ENCODE measurements around the gene UNC5C.

Gene UNC5C

DNA sequence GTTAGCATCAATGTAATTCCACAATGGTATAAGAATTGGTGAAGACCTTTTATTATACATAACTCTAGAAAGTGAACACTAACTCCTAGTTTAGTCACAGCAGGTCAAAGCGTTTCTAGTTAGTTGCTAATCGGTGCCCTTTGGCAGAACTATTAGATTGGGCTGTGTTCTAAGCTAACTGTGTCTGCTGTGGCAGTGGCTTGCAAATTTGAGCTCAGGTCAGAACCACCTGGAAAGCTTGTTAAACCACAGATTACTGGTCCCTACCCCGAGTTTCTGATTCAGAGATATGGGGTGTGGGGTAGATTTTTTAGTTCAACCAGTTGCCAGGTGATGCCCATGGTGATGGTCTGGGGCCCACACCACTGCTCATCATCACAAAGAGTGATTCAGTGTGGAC is 332.1 kb downstream of the UNC5C start:
- no peak for DNase-seq (ENCODE audit: low read depth)

DNA sequence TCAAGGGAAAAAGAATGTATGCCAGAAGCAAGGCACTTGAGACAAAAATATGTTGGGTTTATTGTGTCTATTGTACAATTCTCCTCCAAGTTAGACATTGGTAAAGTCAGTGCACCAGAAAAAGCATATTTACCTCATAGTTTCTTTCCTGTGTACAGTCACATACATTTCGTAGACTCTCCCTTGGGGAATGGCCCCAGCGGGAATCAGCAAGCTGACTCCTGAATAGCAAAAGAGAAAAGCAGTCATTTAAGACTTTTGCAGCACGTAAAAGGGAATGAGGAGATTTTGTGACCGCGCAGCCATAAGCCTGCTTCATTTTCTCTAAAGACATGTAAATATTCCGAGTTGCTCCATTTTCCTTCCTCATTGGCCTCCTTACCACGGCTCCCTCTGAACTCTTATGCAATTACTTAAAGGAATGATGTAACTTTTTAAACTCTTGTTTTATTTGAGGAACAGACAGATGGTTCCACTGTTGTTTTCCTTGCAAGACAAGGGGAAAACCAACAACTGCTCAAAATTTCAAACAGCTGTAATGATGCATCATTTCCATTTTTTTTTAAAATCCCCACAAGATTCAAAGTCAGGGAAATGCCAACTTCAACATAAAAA is 332.7 kb downstream of the UNC5C start:
- DNase-seq (ENCODE audit: low read depth): no peak

DNA sequence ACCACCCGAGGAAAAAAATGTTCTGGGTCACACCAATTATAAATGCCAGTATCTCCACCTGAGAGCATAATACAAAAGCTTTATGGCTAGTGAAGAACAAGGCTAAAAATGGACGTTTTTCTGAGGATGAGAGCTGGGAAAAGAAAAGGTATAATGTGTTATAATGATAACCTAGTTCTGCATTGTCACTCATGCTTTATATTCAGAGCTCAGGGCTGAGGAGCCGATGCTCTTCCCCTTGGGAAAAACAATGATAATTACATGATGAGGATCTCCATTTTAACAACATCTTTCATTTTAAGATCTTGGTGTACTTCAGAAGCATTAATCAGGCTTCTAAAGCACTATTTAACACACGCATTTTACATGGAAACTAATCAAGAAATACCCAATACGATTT is 333.7 kb downstream of the UNC5C start:
- no peak for DNase-seq (ENCODE audit: low read depth)

DNA sequence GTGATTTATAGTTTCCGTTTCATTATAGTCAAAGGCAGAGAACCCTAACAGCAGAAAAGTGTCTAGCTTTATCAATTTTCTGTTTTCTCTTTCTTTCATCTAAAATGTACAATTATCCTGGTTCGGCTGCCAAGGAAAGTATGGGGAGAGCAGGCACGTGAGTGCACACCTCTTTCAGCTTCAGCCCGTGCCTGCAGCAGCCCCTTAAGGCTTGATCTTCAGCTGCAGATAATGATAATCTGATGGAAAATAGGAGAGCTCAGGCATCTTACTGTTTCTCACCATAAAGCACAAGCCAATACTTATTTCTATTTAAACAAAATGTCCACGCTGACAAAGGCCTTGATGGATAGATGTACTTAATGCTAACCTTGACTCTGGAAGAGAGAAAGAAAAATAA is 334.4 kb downstream of the UNC5C start:
- no peak for DNase-seq (ENCODE audit: low read depth)

DNA sequence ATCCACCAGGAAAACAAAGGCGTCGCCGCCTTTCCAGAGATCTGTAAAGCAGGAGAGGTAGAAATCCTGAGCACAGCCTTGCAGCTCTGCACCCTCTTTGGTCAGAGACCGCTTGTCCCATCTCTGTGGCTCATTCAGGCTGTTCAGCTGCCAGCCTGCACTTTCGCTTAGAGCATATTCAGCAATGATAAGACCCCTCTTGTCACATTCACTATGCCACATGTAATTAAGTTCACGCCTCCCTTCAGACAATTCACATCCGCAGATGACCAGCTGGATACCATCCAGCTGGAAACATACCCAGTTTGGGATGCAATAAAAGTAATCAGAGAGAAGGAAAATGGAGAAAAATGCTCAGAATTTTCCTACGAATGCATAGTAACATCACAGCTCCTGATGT is 335.4 kb downstream of the UNC5C start:
- no peak for DNase-seq (ENCODE audit: low read depth)

DNA sequence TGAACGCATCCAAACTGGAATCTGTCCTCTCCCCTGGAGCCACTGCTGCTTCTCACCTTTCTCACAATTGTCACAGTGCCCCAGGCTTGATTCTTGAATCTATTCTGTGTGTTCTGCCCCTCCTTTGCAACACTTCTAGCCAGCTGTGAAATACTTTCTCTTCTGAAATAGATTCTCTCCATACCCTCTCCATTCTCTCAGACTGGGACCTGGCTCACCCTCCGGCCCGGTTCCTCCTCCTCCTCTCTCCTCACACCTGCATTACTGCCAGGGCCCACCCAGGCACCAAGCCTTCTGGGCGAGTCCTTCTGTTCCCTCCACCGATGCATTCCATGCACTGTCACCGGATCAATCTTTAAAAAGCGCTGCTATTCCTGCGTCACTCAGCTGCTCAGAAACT is 336.1 kb downstream of the UNC5C start:
- no peak for DNase-seq (ENCODE audit: low read depth)

DNA sequence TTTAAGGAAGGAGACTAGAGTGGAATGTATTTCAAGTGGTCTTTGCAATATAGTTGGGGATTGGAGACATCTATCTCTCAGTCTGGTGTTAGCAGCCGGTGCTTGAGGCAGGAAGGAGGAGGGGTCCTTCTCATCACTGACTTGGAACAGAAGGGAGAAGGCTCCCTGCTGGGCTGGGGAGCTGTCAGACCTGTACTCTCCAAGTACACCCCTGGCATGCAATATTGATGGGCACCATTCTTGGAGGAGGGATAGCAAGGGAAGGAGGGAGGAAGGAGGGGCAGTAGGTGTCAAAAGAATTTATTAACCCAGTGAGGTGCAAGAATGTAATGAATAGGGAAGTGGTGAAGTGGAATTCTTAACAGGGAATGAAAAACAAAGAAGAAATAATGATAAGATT is 338.8 kb downstream of the UNC5C start:
- DNase-seq (ENCODE audit: low read depth): no peak

DNA sequence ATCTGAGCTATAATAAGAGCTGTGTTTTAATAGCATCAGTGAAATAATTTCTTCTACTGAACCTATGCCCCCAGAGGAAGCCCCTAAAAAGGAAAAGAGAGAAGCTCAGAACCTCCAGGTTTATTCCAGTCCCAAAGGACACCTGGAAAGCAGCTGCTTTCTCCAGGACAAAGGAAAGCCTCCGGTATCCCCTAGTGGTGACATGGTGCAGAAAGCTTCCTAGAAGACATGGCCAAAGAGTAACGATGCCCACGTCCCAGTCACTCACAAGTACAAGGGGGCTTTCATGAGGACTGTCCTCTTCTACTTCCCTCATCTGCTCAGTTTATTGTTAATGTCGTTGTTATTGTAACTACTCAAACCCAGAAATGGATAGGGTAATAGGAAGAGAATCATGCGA is 343.9 kb downstream of the UNC5C start:
- DNase-seq (ENCODE audit: low read depth): no peak

DNA sequence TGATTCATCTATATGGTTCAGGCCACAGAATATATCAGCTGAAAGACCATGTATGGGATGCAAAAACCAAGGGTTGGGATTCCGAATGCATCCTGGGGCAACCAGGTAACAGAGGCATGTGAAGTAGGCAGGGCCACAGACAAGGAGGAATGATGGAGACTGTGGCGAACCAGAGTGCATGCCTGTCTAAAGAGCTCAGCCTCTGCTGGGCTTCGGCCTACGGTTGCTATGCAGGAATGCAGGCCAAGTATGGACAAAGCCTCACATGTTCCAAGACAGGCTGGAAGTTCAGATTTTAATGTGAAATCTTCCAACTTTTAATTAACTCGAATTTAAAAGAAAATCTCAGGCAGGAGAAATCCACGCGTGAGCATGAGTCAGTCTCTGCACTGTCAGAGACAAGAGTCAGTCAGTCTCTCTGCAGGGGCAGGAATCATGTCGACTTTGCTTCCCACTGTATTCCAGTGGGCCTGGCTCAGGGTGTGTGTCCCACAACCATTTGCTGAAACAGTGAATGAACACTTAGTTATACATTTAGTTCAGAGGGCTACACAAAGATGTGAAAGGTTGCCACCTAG is 344.4 kb downstream of the UNC5C start:
- no peak for DNase-seq (ENCODE audit: low read depth)

DNA sequence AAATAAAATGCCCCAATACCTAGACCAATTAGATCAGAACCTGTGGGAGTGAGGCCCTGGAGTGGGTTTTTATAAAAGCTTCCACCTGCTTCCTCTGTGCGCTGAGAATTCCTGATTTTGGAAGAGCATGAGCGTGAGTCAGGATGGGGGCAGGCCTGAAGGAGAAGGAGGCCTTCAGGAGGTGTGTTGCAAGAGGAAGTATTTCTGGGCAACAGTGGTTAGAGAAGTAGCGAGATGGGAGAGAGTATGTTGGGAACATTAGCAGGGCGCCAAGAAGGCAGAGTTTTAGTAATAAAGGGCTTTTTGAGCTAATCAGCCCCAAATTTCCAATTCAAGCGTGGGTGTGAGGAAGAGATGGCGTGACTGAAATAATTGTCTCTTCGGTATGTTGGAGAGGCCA is 349.8 kb downstream of the UNC5C start:
- DNase-seq (ENCODE audit: low read depth): no peak

DNA sequence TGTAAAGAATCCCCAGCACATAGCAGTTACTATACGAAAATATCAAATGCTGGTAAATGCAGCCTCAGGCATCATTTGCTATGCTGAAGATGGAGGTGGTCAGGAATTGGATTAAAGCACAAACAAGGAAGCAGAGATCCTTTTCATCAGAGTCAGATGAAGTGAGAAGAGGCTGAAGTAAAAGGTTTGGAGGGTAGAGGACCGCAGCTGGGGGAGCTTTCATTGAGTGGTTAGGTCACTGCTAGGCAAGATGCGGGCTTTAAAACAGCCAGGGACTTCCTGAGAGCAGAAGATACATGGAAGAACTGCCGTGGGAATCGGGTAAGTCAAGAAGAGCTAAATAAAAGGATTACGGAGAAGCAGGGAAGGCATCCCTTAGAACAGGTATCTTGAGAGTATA is 351.4 kb downstream of the UNC5C start:
- no peak for DNase-seq (ENCODE audit: low read depth)

DNA sequence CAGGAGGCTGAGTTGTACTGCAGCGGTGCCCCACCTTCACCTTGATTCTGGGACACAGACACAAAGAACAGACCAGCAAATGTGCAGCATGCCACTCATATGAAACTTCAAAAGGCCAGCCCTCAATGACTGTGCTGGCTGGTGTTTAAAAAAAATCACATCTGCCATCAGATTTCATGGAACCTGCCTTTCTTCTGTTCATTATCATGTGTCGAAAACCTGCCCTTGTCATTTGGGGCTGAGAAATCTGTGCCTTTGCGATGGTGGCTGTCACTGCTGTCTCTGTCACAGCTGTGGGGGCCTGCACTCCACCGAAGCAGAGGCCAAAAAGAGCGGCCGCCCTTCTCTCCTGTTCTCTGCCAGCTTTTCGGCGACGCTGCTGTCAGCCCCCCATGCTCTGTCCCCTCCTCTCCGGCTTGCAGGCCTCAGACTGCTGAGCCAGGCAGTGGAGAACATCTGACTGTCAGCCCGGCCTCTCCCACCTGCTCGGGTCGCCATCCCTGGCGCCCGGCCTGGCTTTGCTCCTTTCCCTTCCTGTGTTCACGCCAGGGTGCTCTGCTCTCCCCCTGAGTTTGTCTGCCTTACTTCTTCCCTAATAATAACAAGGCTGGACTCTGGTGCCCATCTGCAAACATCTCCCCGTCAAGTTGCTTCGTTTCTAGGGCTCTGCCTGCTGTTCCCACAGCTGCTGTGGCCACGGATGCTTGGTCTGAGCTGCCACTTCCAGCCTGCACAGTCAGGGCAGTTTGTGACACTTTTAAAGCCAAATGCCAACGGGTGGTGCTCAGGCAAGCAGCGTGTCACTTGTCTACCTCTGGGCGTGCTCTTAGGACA is 355.2 kb downstream of the UNC5C start:
- no peak for DNase-seq (ENCODE audit: low read depth)

DNA sequence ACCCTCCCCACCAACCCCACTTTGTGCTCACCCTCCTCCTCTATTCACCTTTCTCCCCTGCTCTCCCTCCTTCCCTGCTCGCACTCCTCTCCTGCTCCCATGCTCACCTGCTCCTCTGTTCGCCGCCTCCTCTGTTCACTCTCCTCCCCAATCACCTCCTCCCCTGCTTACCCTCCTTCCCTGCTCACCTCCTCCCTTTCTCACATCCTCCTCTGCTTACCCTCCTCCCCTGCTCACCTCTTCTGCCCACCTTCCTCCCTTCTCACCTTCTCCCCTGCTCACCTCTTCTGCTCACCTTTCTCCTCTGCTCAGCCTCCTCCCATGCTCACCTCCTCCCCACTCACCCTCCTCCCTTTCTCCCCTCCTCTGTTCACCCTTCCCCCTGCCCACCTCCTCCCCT is 357.2 kb downstream of the UNC5C start:
- no peak for DNase-seq (ENCODE audit: low read depth)

DNA sequence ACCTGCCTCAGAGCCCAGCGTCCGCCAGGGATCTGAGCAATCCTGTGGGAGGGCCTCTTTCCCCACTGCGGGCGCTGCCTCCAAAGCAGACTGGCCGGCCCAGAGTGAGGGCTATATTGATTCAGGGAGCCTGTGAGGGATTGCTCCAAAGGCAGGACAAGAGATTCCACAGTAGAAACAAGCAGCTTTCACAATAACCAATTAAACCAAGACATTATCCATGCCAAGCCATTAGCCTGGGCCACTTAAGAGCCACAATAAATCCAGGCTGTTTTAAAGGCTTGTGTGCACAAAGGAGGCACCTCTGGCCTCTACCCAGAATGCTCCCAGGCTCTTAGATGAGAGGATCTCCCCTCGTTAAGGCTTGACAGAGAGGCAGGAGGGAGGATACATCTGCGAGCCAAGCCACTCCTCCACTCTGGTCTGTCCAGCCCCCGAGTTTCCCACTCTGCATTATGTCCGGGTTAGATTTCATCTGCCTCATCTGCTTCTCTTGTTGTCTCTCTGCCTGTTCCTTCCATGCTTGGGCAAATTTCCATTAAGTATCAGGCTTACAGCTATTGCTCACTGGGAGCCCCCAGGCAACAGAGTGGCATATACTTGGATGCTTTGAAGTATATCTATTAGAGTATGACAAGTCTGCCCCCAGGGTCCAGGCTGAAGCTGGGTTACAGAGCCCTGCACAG is 357.9 kb downstream of the UNC5C start:
- DNase-seq (ENCODE audit: low read depth): no peak

DNA sequence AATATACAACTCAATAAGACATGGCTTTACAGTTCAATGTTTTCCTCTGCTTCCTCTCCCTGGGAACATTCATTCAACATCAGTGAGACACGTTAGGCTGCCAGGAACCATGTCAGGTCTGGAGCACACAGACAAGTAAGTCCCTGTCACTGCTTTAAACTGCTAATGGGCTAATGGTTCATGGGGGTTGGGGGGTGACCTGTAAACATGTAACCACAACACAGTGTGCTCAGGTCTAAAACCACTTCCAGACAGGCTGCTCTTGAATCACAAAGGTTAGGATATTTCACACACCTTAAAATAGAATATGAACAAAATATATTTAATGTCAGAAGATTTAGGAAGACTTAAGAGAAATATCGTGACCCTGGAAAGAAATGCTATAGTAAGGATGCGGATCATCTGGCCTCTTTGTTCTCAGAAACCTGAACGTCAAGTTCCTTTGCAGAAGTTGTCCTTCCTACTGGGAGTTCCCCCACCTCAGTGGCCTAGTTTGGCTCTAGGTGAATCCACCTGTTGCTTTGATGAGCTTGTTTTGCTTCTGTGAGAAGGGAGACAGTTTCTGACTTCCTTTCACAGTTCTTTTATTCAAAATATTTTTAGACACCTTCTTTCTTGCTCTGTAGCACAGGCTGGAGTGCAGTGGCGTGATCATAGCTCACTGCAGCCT is 359.9 kb downstream of the UNC5C start:
- DNase-seq (ENCODE audit: low read depth): no peak

DNA sequence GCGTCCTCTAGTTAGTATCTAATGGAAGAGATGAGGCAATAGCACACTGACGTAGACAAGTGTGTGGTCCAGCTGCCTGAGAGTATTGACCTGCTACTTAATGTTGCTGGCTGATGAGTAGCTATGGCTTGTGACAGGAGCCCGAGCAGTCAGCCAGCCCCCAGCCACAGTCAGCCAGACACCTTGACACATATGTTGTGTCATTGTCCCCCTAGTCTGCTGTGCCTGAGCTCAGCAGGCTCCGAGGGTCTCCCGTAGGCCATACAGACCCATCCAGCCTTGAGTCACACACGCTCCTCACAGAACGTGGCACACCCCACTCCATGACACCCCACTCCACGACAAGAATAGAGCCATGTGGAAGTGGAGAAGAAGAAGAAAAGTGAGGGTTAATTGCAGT is 362.1 kb downstream of the UNC5C start:
- DNase-seq (ENCODE audit: low read depth): no peak

DNA sequence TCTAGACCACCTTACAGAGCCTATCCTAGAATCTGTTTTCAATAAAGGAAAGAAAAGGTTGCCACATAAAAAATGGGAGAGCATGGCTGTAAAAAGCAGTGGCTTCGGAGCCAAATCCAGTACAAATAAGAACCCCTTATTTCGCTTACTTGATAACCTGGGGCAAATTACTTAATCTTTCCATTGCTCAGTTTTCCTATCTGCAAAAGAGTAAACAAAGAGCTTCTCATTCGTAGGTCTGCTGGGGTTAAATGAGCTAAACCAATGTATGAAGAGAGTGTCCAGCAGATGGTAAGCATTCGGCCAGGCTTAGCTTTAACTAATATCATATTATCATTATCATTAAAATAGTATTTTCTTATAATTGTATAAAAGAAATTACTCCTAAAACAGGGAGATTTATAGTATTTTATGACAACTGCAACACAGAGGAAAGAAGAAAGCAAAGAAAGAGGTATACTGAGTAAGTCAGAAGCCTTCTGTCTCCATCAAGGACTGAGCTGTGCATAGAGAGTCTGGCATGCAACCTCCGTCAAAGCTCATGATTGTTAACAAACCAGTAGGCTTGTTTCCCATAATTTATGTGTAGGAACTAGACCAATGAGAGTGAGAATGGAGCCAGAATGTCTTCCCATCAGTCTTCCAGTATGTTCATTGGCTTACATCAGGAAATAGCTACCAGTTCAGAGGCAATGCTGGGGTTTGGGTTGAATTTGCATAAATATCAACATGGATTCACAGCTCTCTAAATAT is 364.9 kb downstream of the UNC5C start:
- DNase-seq (ENCODE audit: low read depth): no peak

DNA sequence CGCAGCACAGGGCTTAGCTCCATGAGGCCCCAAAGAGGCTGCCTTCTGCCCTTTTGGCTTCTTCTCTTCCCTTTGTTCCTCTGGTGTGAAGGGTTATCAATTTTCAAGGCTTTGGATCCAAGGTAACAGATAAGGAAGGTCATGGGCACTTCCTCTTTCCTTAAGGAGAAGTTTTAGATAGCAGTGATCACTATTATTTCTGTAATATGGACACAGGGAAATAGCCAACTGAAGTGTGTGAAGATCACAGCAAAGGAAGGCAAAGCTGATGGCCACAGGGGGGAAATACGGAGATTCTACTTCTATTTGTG is 366.8 kb downstream of the UNC5C start:
- no peak for DNase-seq (ENCODE audit: low read depth)

DNA sequence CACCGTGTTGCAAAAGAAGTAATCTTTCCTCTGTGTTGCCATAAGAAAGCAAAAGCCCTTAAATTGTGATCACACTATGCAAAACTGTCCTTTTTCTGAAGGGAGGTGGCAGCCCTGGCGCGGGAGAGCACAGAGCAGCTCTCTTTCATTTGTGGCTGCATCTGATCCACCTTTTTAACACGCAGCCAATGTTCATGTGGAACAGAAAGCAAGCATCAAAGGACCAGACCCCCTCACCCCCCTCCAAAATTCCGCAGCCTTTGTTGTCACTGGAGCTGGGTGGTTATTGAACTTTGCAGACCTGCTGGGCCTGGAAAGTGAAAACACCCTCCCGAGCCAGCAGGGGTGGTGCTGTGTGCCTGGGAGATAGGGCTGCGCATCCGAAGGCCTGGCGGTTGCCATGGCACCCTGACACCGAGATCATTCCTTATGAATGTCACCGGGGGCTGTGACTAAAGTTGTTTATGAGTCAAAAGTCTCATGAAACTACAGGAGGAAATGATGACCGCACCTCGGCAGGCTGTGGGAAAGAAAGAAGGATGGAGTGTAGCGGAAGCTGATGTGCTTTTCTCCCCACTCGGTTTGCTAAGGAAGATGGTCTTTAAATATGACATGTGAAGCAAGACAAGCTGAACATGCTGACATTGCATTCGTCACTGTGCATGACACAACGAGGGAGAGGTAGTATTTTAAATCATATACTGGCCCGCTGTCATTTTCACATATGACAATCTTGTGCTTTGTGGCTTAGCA is 367.4 kb downstream of the UNC5C start:
- DNase-seq (ENCODE audit: low read depth): no peak

DNA sequence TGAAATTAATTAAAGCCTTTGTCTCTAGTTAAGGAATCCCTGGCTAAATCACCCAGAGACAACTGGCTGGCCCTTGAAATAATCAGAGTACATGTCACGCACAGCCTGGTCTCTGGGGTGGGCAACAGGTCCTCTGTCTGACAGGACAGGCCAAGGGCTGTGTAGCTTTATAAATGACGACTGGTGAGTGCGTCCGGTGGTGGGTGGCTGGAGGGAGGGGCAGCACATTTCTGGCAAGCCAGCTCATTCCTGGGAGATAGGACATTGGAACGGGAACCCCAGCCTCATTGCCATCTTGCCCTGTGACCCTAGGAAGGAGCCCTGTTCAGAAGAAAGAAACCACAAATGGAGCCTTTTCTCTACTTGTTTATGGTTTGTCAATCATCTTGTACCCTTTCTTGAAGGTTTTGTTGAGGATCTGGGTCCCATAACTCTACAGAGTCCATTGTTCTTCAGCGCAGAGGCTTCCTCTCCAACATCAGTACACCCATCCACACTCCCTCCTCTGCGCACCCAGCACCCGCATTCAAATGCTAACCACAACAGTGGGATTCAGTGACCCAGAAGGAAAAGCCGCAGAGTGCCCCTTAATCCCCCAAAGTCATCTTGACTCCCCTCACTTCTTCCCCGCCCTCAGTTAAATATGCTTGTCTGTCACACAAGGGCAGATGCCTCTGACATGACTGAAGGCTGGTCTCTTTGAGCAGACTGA is 368.1 kb downstream of the UNC5C start:
- DNase-seq (ENCODE audit: low read depth): no peak

DNA sequence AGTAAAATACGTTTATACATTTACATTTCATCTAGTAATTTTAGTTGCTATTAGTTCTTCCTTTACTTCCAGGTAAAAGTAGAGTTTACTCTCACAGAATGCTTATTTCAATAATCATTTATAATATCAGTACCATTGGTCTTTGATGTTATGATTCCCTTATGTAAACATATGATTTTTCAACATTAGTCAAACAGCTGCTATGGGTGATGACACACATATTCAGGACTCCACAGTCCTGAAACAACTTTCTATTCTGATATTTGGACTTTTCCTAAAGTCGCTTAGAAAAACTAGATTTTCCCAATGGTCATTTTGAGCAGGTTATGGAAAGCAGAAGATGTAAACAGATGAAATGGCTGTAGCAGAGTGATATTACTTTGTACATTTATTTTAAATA is 369.8 kb downstream of the UNC5C start:
- DNase-seq (ENCODE audit: low read depth): no peak

Measured in stimulated activated CD8-positive, alpha-beta memory T cell treated with anti-CD3 and anti-CD28 coated beads, Interleukin-15, amount 100 ng/mL, for 24 hours (primary cell).